Erythroblast (primary cell): ENCODE measurements around the gene ABCA9.

Source experiments
- GATA1 ChIP-seq: IDR thresholded peaks from 2 replicates; pipeline ENCODE4 v1.6.1; 2011; ENCODE audit warnings: low read depth, mild to moderate bottlenecking, control low read depth, low read length, moderate library complexity
- POLR2A ChIP-seq: IDR thresholded peaks from 2 replicates; pipeline ENCODE4 v1.6.1; 2011; ENCODE audit warnings: mild to moderate bottlenecking, low read length

- TF ChIP-seq POLR2A, result no peak
- TF ChIP-seq GATA1, result no peak
Observed at GRCh38 chr17:68961214-68961882, 99.4 kb downstream of the ABCA9 start.
